CD14-positive monocyte (primary cell): Measurements from ENCODE around the gene JOSD2. TPM values are rescaled to one million over a fixed set of nuclear protein-coding genes. Genes with fewer than 3 reads are reported as not detected.

Source experiments
- DNase-seq, 3 donors: peaks; one replicate each; pipeline ENCODE4 v3.0.0-alpha.2; 2011 to 2022
- H2AFZ ChIP-seq: 2 replicates; pipeline ENCODE4 v1.6.0; 2012; ENCODE audit warnings: mild to moderate bottlenecking, low read depth, low read length, inconsistent platforms; ENCODE audit not compliant: insufficient read depth, poor library complexity, severe bottlenecking
- H3K27ac ChIP-seq, 2 donors: 1 replicate in 1 of 2; 2 replicates in 1 of 2; pipeline ENCODE4 v1.5.1; 2012 to 2013; ENCODE audit warnings: low read length in 2 of 2, control low read depth in 1 of 2, inconsistent platforms in 1 of 2, low read depth in 1 of 2, mild to moderate bottlenecking in 1 of 2
- H3K27me3 ChIP-seq, 2 donors: one replicate each; pipeline versions ENCODE4 v1.6.0 to v1.6.1; 2011 to 2013; ENCODE audit warnings: low read length in 2 of 2; ENCODE audit not compliant: control insufficient read depth in 2 of 2, insufficient read depth in 2 of 2
- H3K36me3 ChIP-seq, 2 donors: replicated peaks in 1 of 2; 1 replicate in 1 of 2; 2 replicates in 1 of 2; pipeline versions ENCODE4 v1.5.1 to v1.6.1; 2012 to 2013; ENCODE audit warnings: low read length in 2 of 2, control low read depth in 1 of 2, inconsistent platforms in 1 of 2, mild to moderate bottlenecking in 1 of 2; ENCODE audit not compliant: insufficient read depth in 2 of 2, control insufficient read depth in 1 of 2
- H3K4me1 ChIP-seq, 2 donors: 1 replicate in 1 of 2; 2 replicates in 1 of 2; pipeline versions ENCODE4 v1.5.1 to v1.6.1; 2012 to 2013; ENCODE audit warnings: low read length in 2 of 2, control low read depth in 1 of 2, inconsistent platforms in 1 of 2, mild to moderate bottlenecking in 1 of 2, moderate library complexity in 1 of 2; ENCODE audit not compliant: insufficient read depth in 2 of 2, control insufficient read depth in 1 of 2
- H3K4me2 ChIP-seq: replicated peaks from 2 replicates; pipeline ENCODE3; 2012; ENCODE audit warnings: low read length, moderate library complexity, mild to moderate bottlenecking; ENCODE audit not compliant: poor library complexity, severe bottlenecking; ENCODE audit errors: extremely low read depth
- H3K4me3 ChIP-seq, 3 experiments: fragments of 200-600 bp in 1 of 3; sonication (generic) in 1 of 3; replicated peaks in 1 of 3; 1 replicate in 2 of 3; 2 replicates in 1 of 3; pipeline ENCODE4 v1.5.1; 2011 to 2013; ENCODE audit warnings: low read length in 3 of 3, mild to moderate bottlenecking in 3 of 3, control low read depth in 2 of 3, low read depth in 2 of 3, inconsistent platforms in 1 of 3, moderate library complexity in 1 of 3
- H3K79me2 ChIP-seq: 2 replicates; pipeline ENCODE4 v1.6.0; 2012; ENCODE audit warnings: mild to moderate bottlenecking, control low read depth, inconsistent platforms, low read length, moderate library complexity; ENCODE audit not compliant: insufficient read depth
- H3K9ac ChIP-seq: 2 replicates; pipeline ENCODE4 v1.6.0; 2017; ENCODE audit warnings: low read length, mild to moderate bottlenecking; ENCODE audit not compliant: insufficient read depth, poor library complexity, severe bottlenecking
- H3K9me3 ChIP-seq, 2 donors: replicated peaks in 1 of 2; 1 replicate in 1 of 2; 2 replicates in 1 of 2; pipeline versions ENCODE4 v1.5.1 to v1.6.1; 2012 to 2013; ENCODE audit warnings: low read length in 2 of 2, control low read depth in 1 of 2; ENCODE audit not compliant: control insufficient read depth in 1 of 2, insufficient read depth in 1 of 2
- H4K20me1 ChIP-seq: 2 replicates; pipeline ENCODE4 v1.6.0; 2012; ENCODE audit warnings: mild to moderate bottlenecking, low read length, control low read depth, moderate library complexity; ENCODE audit not compliant: insufficient read depth
- H3K27ac Mint-ChIP-seq, 7 donors: one replicate each; pipeline ENCODE4 v1.8.0; 2020; ENCODE audit warnings: mild to moderate bottlenecking in 7 of 7, mixed read lengths in 7 of 7, moderate library complexity in 6 of 7, inconsistent platforms in 2 of 7
- H3K27me3 Mint-ChIP-seq, 3 donors: one replicate each; pipeline ENCODE4 v1.8.0; 2021 to 2022; ENCODE audit warnings: low read depth in 3 of 3, mild to moderate bottlenecking in 3 of 3, mixed read lengths in 3 of 3, moderate library complexity in 3 of 3, inconsistent platforms in 1 of 3
- H3K36me3 Mint-ChIP-seq, 2 donors: one replicate each; pipeline ENCODE4 v1.8.0; 2020; ENCODE audit warnings: mixed read lengths in 2 of 2, inconsistent platforms in 1 of 2, mild to moderate bottlenecking in 1 of 2
- H3K4me1 Mint-ChIP-seq: one replicate; pipeline ENCODE4 v1.8.0; 2020; ENCODE audit warnings: mild to moderate bottlenecking, mixed read lengths
- H3K4me3 Mint-ChIP-seq, 2 donors: one replicate each; pipeline ENCODE4 v1.8.0; 2020; ENCODE audit warnings: mild to moderate bottlenecking in 2 of 2, mixed read lengths in 2 of 2, moderate library complexity in 1 of 2
- H3K9me3 Mint-ChIP-seq, 7 donors: one replicate each; pipeline ENCODE4 v1.8.0; 2020 to 2022; ENCODE audit warnings: mixed read lengths in 7 of 7, mild to moderate bottlenecking in 6 of 7, moderate library complexity in 6 of 7, inconsistent platforms in 2 of 7
- WGBS: methylation state at CpG from one replicate; pipeline ENCODE4 v1.1.5; 2013; ENCODE audit warnings: missing lambda C conversion rate; ENCODE audit not compliant: insufficient coverage; 5-methylcytosine and 5-hydroxymethylcytosine counted together
- intact Hi-C, 2 donors: fragments of 100-400 bp; cut with micrococcal nuclease; formaldehyde crosslinking; loops; one replicate each; pipeline versions ENCODE4 v1.15.0 to v1.15.1; 2023
- polyA plus RNA-seq, 3 donors: library from polyadenylated mRNA; depleted of rRNA in 1 of 3; unstranded in 2 of 3; stranded (reverse) in 1 of 3; fragments of 300-500 nt in 2 of 3; fragments of >200 nt in 1 of 3; fragmentation: Illumina TruSeq in 2 of 3; gene quantifications; 1 replicate in 2 of 3; 2 replicates in 1 of 3; pipeline ENCODE4 v1.2.3, GENCODE V29; 2012 to 2021
- TF ChIP-seq, protein P1 (sequence below): fragments of 200-600 bp; IDR thresholded peaks from one replicate; pipeline ENCODE4 v1.8.0; 2022; ENCODE audit warnings: antibody characterized with exemption, mild to moderate bottlenecking

JOSD2 gene
- polyA plus RNA-seq, 3 donors: 33.0 to 43.0 (median 37.2) TPM

DNA sequence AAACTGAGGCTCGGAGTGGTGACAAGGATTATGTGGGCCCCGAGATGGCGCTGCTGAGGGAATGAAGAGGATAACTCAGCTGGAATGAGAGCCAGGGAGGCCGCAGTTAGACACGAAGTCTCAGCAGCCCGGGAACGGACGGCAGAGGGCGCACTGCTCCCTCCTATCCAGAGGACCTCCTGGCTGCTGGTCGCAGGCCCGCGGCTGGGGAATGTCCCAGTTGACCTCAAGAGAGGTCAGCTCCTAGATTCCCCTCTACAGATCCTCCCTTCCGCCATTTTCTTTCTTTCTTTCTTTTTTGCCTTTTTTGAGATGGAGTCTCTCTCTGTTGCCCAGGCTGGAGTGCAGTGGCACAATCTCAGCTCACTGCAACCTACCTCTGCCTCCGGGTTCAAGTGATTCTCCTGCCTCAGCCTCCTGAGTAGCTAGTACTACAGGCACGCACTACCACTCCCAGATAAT, 26.8 kb upstream of the JOSD2 start:
- no peak overlapping the region for H3K4me3 Mint-ChIP-seq
- no peaks in the 10 kb centered on the region for H3K36me3 Mint-ChIP-seq
- no peak overlapping the region for H3K27ac Mint-ChIP-seq
- Histone ChIP-seq H3K27ac (no peak overlapping the region), H3K36me3 (no peaks in the 10 kb centered on the region), H3K79me2 (no peaks in the 10 kb centered on the region), H3K4me1 (no peaks in the 10 kb centered on the region), H4K20me1 (no peaks in the 10 kb centered on the region), H3K4me3 (no peak overlapping the region), H3K9me3 (peaks cover 0 to 10% of the 10 kb centered on the region in 2 donors), H3K9ac (no peak overlapping the region), H3K4me2 (no peak overlapping the region), H2AFZ (no peak overlapping the region), H3K27me3 (no peaks in the 10 kb centered on the region)
- intact Hi-C loops: loop anchor here in 1 of 2 donors (10.0 kb wide), 1 partner anchor 247 kb away; no protein-coding TSS in a partner anchor
- peaks cover 1 to 10% (median 7%) of the 10 kb centered on the region in 3 donors for H3K27me3 Mint-ChIP-seq
- peaks cover 3 to 10% (median 6%) of the 10 kb centered on the region in 7 donors for H3K9me3 Mint-ChIP-seq
- TF ChIP-seq, protein P1, sequence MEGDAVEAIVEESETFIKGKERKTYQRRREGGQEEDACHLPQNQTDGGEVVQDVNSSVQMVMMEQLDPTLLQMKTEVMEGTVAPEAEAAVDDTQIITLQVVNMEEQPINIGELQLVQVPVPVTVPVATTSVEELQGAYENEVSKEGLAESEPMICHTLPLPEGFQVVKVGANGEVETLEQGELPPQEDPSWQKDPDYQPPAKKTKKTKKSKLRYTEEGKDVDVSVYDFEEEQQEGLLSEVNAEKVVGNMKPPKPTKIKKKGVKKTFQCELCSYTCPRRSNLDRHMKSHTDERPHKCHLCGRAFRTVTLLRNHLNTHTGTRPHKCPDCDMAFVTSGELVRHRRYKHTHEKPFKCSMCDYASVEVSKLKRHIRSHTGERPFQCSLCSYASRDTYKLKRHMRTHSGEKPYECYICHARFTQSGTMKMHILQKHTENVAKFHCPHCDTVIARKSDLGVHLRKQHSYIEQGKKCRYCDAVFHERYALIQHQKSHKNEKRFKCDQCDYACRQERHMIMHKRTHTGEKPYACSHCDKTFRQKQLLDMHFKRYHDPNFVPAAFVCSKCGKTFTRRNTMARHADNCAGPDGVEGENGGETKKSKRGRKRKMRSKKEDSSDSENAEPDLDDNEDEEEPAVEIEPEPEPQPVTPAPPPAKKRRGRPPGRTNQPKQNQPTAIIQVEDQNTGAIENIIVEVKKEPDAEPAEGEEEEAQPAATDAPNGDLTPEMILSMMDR: peak; percentile 80
- peak; percentile 42 to 66 (median 44) for DNase-seq
- under 1% methylated on average over 12 of the region's 15 CpGs for WGBS
- H3K4me1 Mint-ChIP-seq: no peaks in the 10 kb centered on the region

DNA sequence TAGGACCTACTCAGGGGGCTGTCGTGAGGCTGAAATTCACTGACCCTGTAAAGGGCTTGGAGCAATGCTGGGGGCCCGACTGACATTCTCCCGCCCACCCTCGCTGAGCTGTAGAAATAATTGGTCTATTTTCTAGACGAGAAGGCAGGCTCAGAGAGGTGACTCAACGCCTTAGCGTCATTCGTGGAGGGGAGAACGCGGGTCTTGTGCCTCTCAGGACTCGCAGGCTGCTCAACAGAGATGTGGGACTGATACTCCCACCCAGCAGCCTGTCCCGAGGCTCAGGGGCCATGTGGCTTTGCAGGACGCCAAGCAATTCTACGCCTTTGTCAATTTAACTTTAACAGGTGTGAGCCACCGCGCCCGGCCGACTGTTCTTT, 26.3 kb upstream of the JOSD2 start:
- peaks cover 7 to 14% (median 11%) of the 10 kb centered on the region in 7 donors for H3K9me3 Mint-ChIP-seq
- intact Hi-C loops: loop anchor here in 1 of 2 donors (10.0 kb wide), 1 partner anchor 248 kb away; no protein-coding TSS in a partner anchor
- no peak overlapping the region for H3K27ac ChIP-seq
- H3K27me3 ChIP-seq: no peaks in the 10 kb centered on the region
- H3K4me1 Mint-ChIP-seq: no peaks in the 10 kb centered on the region
- no peak overlapping the region for H3K9ac ChIP-seq
- no peak overlapping the region for H3K4me3 Mint-ChIP-seq
- H3K36me3 Mint-ChIP-seq: no peaks in the 10 kb centered on the region
- TF ChIP-seq, protein P1: no peak
- H3K4me3 ChIP-seq: no peak overlapping the region
- no peak overlapping the region for H2AFZ ChIP-seq
- peaks cover 1 to 10% (median 10%) of the 10 kb centered on the region in 3 donors for H3K27me3 Mint-ChIP-seq
- no peaks in the 10 kb centered on the region for H3K79me2 ChIP-seq
- H3K4me1 ChIP-seq: no peaks in the 10 kb centered on the region
- H3K4me2 ChIP-seq: no peak overlapping the region
- H3K27ac Mint-ChIP-seq: no peak overlapping the region
- WGBS: 81% methylated on average over 18 of the region's 18 CpGs
- H4K20me1 ChIP-seq: no peaks in the 10 kb centered on the region
- DNase-seq: no peak
- H3K36me3 ChIP-seq: no peaks in the 10 kb centered on the region
- peaks cover 5 to 15% of the 10 kb centered on the region in 2 donors for H3K9me3 ChIP-seq
